Choroid plexus epithelial cell (primary cell): ENCODE measurements around the gene ATF2.

Experiments used
- DNase-seq: peaks from one replicate; pipeline ENCODE4 v3.0.0-alpha.2; 2010; ENCODE audit warnings: low read depth
- H3K4me3 ChIP-seq: 2 replicates; pipeline ENCODE4 v1.5.1; 2011; ENCODE audit warnings: low read depth, mild to moderate bottlenecking, control low read depth, low read length, moderate library complexity
- TF ChIP-seq, protein P1 (sequence below): conservative IDR thresholded peaks from 2 replicates; pipeline ENCODE4 v1.5.1; 2011; ENCODE audit warnings: low read depth, mild to moderate bottlenecking, control low read depth, inconsistent platforms, low read length, moderate library complexity

Gene ATF2

DNA sequence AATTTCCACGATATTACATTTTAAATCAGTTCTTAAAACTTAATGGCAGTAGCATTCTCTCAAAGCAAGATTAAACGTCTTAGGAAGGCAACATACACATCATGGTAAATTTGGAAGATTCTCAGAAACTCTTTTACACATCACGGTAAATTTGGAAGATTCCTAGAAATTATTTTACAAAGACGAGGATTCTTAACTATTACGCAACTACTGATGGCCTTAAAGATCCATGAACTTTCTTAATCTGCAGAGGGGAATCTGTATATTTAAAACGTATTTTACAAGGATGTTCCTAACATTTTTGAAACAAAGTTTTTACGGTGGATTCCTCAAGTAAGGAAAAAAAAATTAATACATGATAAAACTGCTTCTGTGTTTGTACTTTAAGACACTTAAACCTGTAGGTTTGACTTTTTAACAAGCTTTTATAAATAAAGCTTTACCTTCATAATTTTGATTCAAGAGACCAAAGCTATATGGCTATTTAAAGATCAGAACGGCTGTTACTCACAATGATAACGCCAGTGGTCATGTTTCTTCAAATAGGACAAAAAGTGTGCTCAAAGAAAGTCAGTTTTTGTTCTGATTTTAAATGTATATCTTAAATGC is 1.7 kb downstream of the ATF2 start:
- TF ChIP-seq, protein P1, sequence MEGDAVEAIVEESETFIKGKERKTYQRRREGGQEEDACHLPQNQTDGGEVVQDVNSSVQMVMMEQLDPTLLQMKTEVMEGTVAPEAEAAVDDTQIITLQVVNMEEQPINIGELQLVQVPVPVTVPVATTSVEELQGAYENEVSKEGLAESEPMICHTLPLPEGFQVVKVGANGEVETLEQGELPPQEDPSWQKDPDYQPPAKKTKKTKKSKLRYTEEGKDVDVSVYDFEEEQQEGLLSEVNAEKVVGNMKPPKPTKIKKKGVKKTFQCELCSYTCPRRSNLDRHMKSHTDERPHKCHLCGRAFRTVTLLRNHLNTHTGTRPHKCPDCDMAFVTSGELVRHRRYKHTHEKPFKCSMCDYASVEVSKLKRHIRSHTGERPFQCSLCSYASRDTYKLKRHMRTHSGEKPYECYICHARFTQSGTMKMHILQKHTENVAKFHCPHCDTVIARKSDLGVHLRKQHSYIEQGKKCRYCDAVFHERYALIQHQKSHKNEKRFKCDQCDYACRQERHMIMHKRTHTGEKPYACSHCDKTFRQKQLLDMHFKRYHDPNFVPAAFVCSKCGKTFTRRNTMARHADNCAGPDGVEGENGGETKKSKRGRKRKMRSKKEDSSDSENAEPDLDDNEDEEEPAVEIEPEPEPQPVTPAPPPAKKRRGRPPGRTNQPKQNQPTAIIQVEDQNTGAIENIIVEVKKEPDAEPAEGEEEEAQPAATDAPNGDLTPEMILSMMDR: no peak
- DNase-seq: no peak
- H3K4me3 ChIP-seq: peak overlapping the region; percentile 99

DNA sequence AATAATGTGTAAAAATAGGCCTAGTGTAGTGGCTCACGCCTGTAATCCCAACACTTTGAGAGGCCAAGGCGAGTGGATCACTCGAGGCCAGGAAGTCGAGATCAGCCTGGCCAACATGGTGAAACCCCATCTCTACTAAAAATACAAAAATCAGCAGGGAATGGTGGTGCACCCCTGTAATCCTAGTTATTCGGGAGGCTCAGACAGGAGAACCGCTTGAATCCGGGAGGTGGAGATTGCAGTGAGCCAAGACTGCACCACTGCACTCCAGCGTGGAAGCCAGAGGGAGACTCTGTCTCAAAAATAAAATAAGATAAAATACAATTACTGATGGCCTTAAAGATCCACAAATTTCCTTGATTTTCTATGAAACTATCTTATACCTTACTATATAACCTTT is 3.8 kb downstream of the ATF2 start:
- TF ChIP-seq, protein P1: no peak
- DNase-seq: no peak
- no peak overlapping the region for H3K4me3 ChIP-seq

- H3K4me3 ChIP-seq: no peak overlapping the region
- TF ChIP-seq, protein P1: no peak
- DNase-seq: no peak
These were observed 9.1 kb downstream of the ATF2 start for GRCh38 chr2:175158894-175159293.

- H3K4me3 ChIP-seq: no peak overlapping the region
- TF ChIP-seq, protein P1: no peak
- no peak for DNase-seq
These were observed 11.5 kb downstream of the ATF2 start for GRCh38 chr2:175156534-175156933.

- TF ChIP-seq, protein P1: no peak
- no peak overlapping the region for H3K4me3 ChIP-seq
- peak; percentile 82 for DNase-seq
These were observed 13.3 kb downstream of the ATF2 start for GRCh38 chr2:175154661-175155082.

DNA sequence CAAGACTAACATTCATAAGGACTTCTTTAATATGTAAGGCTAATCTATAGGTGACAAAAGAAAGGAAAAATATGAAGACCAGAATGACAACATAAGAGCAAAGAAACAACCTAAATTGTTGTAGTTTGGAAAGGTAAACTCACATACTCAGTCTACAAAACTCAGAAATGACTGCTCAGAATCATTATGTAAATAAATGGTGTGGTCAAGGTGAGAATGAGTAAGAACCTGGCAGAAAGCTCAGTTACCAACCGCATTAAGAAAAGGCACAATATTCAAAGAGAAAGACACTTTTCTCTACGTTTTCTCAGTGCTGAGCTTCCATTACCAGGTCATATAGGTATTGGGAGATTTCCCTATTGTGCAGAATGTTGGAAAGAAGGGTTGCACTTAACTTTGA is 15.8 kb downstream of the ATF2 start:
- TF ChIP-seq, protein P1: no peak
- H3K4me3 ChIP-seq: no peak overlapping the region
- no peak for DNase-seq

- DNase-seq: peak; percentile 38
- TF ChIP-seq, protein P1: no peak
- no peak overlapping the region for H3K4me3 ChIP-seq
These were observed 16.2 kb downstream of the ATF2 start for GRCh38 chr2:175151791-175152190.
